ENCODE results near the gene CTF1. TPM values are rescaled to one million over a fixed set of nuclear protein-coding genes. Genes with fewer than 3 reads are reported as not detected.

The CTF1 gene
- total RNA-seq, 1 donor from 2014 or later: 0.21 TPM

GRCh38 chr16:30912794-30913412, 16.5 kb downstream of the CTF1 start:
- H3K4me3 ChIP-seq: no peak overlapping the region
- no peaks in the 10 kb centered on the region for H3K27me3 ChIP-seq
- H3K9me3 ChIP-seq: no peaks in the 10 kb centered on the region
- H3K36me3 ChIP-seq: no peaks in the 10 kb centered on the region
- no peaks in the 10 kb centered on the region for H3K4me1 ChIP-seq
- intact Hi-C loops (cut with DNase I): no loop called here
- no peak overlapping the region for H3K27ac ChIP-seq
- no peak for TF ChIP-seq CTCF (IDR thresholded peaks at IDR 0.05)
- no peak for DNase-seq (ENCODE audit: low spot score in 2 of 2)

GRCh38 chr16:30914830-30915229, 18.4 kb downstream of the CTF1 start:
- TF ChIP-seq CTCF (IDR thresholded peaks at IDR 0.05): no peak
- intact Hi-C loops (cut with DNase I): no loop called here

GRCh38 chr16:30918614-30919013, 22.2 kb downstream of the CTF1 start:
- intact Hi-C loops (cut with DNase I): no loop called here
- no peak for DNase-seq (ENCODE audit: low spot score in 2 of 2)
- no peak for TF ChIP-seq CTCF (IDR thresholded peaks at IDR 0.05)
- H3K27ac ChIP-seq: no peak overlapping the region
- no peaks in the 10 kb centered on the region for H3K36me3 ChIP-seq
- H3K9me3 ChIP-seq: no peaks in the 10 kb centered on the region
- no peaks in the 10 kb centered on the region for H3K27me3 ChIP-seq
- H3K4me3 ChIP-seq: no peak overlapping the region
- H3K4me1 ChIP-seq: peaks cover 0 to 3% of the 10 kb centered on the region in 2 donors

More at GRCh38 chr16:30914830-30915229, 18.4 kb downstream of the CTF1 start:
- no peaks in the 10 kb centered on the region for H3K27me3 ChIP-seq
- no peak for DNase-seq (ENCODE audit: low spot score in 2 of 2)
- no peak overlapping the region for H3K27ac ChIP-seq
- no peaks in the 10 kb centered on the region for H3K4me1 ChIP-seq
- no peak overlapping the region for H3K4me3 ChIP-seq
- H3K9me3 ChIP-seq: no peaks in the 10 kb centered on the region
- no peaks in the 10 kb centered on the region for H3K36me3 ChIP-seq

GRCh38 chr16:30920891-30921290, 24.5 kb downstream of the CTF1 start:
- peaks cover 3 to 4% of the 10 kb centered on the region in 2 donors for H3K4me1 ChIP-seq
- intact Hi-C loops (cut with DNase I): loop anchor here (1.0 kb wide), 2 partner anchors 46 to 77 kb away; no protein-coding TSS in a partner anchor
- H3K4me3 ChIP-seq: no peak overlapping the region
- H3K9me3 ChIP-seq: no peaks in the 10 kb centered on the region
- H3K27ac ChIP-seq: peak overlapping the region; percentile 95 to 97
- H3K36me3 ChIP-seq: no peaks in the 10 kb centered on the region
- DNase-seq (ENCODE audit: low spot score in 2 of 2): no peak
- H3K27me3 ChIP-seq: no peaks in the 10 kb centered on the region
- no peak for TF ChIP-seq CTCF (IDR thresholded peaks at IDR 0.05)

- no peak for TF ChIP-seq CTCF (IDR thresholded peaks at IDR 0.05)
- no peaks in the 10 kb centered on the region for H3K9me3 ChIP-seq
- peaks cover 3 to 4% of the 10 kb centered on the region in 2 donors for H3K4me1 ChIP-seq
- peak overlapping the region; percentile 95 to 97 for H3K27ac ChIP-seq
- no peaks in the 10 kb centered on the region for H3K36me3 ChIP-seq
- H3K4me3 ChIP-seq: peak overlapping the region; percentile 64 to 65
- intact Hi-C loops (cut with DNase I): loop anchor here (1.0 kb wide), 2 partner anchors 46 to 77 kb away; no protein-coding TSS in a partner anchor
- no peak for DNase-seq (ENCODE audit: low spot score in 2 of 2)
- H3K27me3 ChIP-seq: no peaks in the 10 kb centered on the region
Measured at GRCh38 chr16:30921459-30921747, 25.0 kb downstream of the CTF1 start.
